Measurements from ENCODE around the gene SPATA24.

- TF ChIP-seq REST (IDR thresholded peaks at IDR 0.05) (no peak), CTCF (IDR thresholded peaks at IDR 0.05; ENCODE audit: low read depth, low read length, missing input control) (no peak), SP1 (IDR thresholded peaks at IDR 0.05) (no peak), TAF1 (conservative IDR thresholded peaks at IDR 0.05) (no peak), EGR1 (IDR thresholded peaks at IDR 0.05; ENCODE audit: low read depth in 2 of 2) (no peak), ATF3 (IDR thresholded peaks at IDR 0.05) (no peak), FOXA1 (IDR thresholded peaks at IDR 0.05) (no peak), ZBTB33 (IDR thresholded peaks at IDR 0.05) (no peak), MAX (IDR thresholded peaks at IDR 0.05) (no peak), HNF4A (conservative IDR thresholded peaks at IDR 0.05) (no peak), GABPA (IDR thresholded peaks at IDR 0.05 in 1 of 2, conservative IDR thresholded peaks at IDR 0.05 in 1 of 2) (no peak), JUND (IDR thresholded peaks at IDR 0.05) (no peak)
Observed at GRCh38 chr5:139435676-139436075, 31.8 kb upstream of the SPATA24 start.
